GM23248 (cell line): ENCODE measurements around the gene CCDC27. TPM values are rescaled to one million over a fixed set of nuclear protein-coding genes. Genes with fewer than 3 reads are reported as not detected.

Source experiments
- DNase-seq: peaks from one replicate; pipeline ENCODE4 v3.0.0-alpha.2; 2015
- H2AFZ ChIP-seq: fragments of 200-600 bp; sonication (generic); 2 replicates; pipeline ENCODE4 v1.6.1; 2016; ENCODE audit warnings: antibody characterized with exemption
- H3F3A ChIP-seq: fragments of 200-600 bp; sonication (generic); 2 replicates; pipeline ENCODE4 v1.6.1; 2016; ENCODE audit warnings: mild to moderate bottlenecking, antibody characterized with exemption, mixed run types; ENCODE audit not compliant: insufficient read depth
- H3K27ac ChIP-seq: fragments of 200-600 bp; sonication (generic); 2 replicates; pipeline ENCODE4 v1.5.1; 2016; ENCODE audit warnings: mild to moderate bottlenecking
- H3K27me3 ChIP-seq: fragments of 200-600 bp; sonication (generic); replicated peaks from 2 replicates; pipeline ENCODE4 v1.6.1; 2016; ENCODE audit warnings: mild to moderate bottlenecking; ENCODE audit not compliant: insufficient read depth
- H3K36me3 ChIP-seq: fragments of 200-600 bp; sonication (generic); 2 replicates; pipeline ENCODE4 v1.6.1; 2016; ENCODE audit warnings: low read depth, mild to moderate bottlenecking
- H3K4me1 ChIP-seq: fragments of 200-600 bp; sonication (generic); 2 replicates; pipeline ENCODE4 v1.6.1; 2016; ENCODE audit warnings: mild to moderate bottlenecking; ENCODE audit not compliant: insufficient read depth
- H3K4me2 ChIP-seq: fragments of 200-600 bp; sonication (generic); one replicate; pipeline ENCODE4 v1.6.1; 2016; ENCODE audit warnings: mild to moderate bottlenecking; ENCODE audit not compliant: unreplicated experiment
- H3K4me3 ChIP-seq: fragments of 200-600 bp; sonication (generic); 2 replicates; pipeline ENCODE4 v1.5.1; 2016; ENCODE audit warnings: mild to moderate bottlenecking
- H3K79me2 ChIP-seq: fragments of 200-600 bp; sonication (generic); 2 replicates; pipeline ENCODE4 v1.6.1; 2016; ENCODE audit warnings: mild to moderate bottlenecking; ENCODE audit not compliant: insufficient read depth
- H3K9ac ChIP-seq: fragments of 200-600 bp; sonication (generic); 2 replicates; pipeline ENCODE4 v1.6.1; 2016; ENCODE audit warnings: mild to moderate bottlenecking
- H3K9me2 ChIP-seq: fragments of 200-600 bp; sonication (generic); 2 replicates; pipeline ENCODE4 v1.6.1; 2016; ENCODE audit warnings: mixed run types, mild to moderate bottlenecking, moderate library complexity; ENCODE audit not compliant: insufficient read depth
- H3K9me3 ChIP-seq: fragments of 200-600 bp; sonication (generic); one replicate; pipeline ENCODE4 v1.6.1; 2017; ENCODE audit warnings: low read depth
- H4K20me1 ChIP-seq: fragments of 200-600 bp; sonication (generic); 2 replicates; pipeline ENCODE4 v1.6.0; 2016; ENCODE audit not compliant: insufficient read depth
- EZH2 ChIP-seq: fragments of 200-600 bp; sonication (generic); IDR thresholded peaks from 2 replicates; pipeline ENCODE4 v1.6.1; 2018; ENCODE audit warnings: antibody characterized with exemption, mild to moderate bottlenecking; ENCODE audit not compliant: insufficient read depth, poor library complexity, severe bottlenecking
- EZH2phosphoT487 ChIP-seq: fragments of 200-600 bp; sonication (generic); IDR thresholded peaks from 2 replicates; pipeline ENCODE4 v1.6.1; 2018; ENCODE audit warnings: antibody characterized with exemption, moderate library complexity, mild to moderate bottlenecking, low read depth; ENCODE audit not compliant: insufficient read depth
- WGBS, 2 experiments: methylation state at CpG; one replicate each; pipeline ENCODE4 v1.1.6; 2015 to 2017; ENCODE audit warnings: low lambda C conversion rate in 2 of 2, low coverage in 1 of 2; ENCODE audit errors: missing lambda C conversion rate in 2 of 2; 5-methylcytosine and 5-hydroxymethylcytosine counted together
- in situ Hi-C: fragments of 300-500 bp; cut with MboI; formaldehyde crosslinking; loops from 2 replicates; pipeline ENCODE4 v1.15.0; 2020
- polyA plus RNA-seq: library from polyadenylated mRNA; unstranded; fragments of >200 nt; fragmentation: Nextera tagmentation; extraction: Ambion mirVana; gene quantifications from 2 replicates; pipeline ENCODE4 v1.2.1, GENCODE V29; 2016
- total RNA-seq: library from RNA; depleted of rRNA; stranded (reverse); fragments of >200 nt; shearing (Covaris generic); gene quantifications from 2 replicates; pipeline ENCODE4 v1.2.3, GENCODE V29; 2014

Gene CCDC27
- total and polyA plus RNA-seq, 2 experiments from 2014 or later, result not detected

GRCh38 chr1:3705341-3705950 lies 46.8 kb upstream of the CCDC27 start:
- DNase-seq, result no peak
- Histone ChIP-seq H3K36me3 (no peaks in the 10 kb centered on the region), H3K27ac (no peak overlapping the region), H3K4me2 (no peak overlapping the region), H3K9ac (no peak overlapping the region), H3K4me1 (no peaks in the 10 kb centered on the region), H3K9me2 (no peaks in the 10 kb centered on the region), H3K4me3 (no peak overlapping the region), H2AFZ (no peak overlapping the region), H3K9me3 (no peaks in the 10 kb centered on the region), H3K27me3 (peaks cover 41% of the 10 kb centered on the region), H3K79me2 (no peaks in the 10 kb centered on the region), H4K20me1 (no peaks in the 10 kb centered on the region), H3F3A (no peaks in the 10 kb centered on the region)
- TF ChIP-seq EZH2, result no peak
- TF ChIP-seq EZH2phosphoT487, result no peak
- 45 to 52% methylated on average over 13 to 19 of the region's 19 CpGs for WGBS, 2 experiments
- in situ Hi-C loops, result no loop called here

GRCh38 chr1:3706651-3707297 lies 45.5 kb upstream of the CCDC27 start:
- TF ChIP-seq EZH2, result no peak
- no peak for TF ChIP-seq EZH2phosphoT487
- in situ Hi-C loops, result no loop called here
- H3K79me2 ChIP-seq, result no peaks in the 10 kb centered on the region
- H3K4me2 ChIP-seq, result no peak overlapping the region
- H2AFZ ChIP-seq, result no peak overlapping the region
- no peak for DNase-seq
- no peak overlapping the region for H3K27ac ChIP-seq
- no peaks in the 10 kb centered on the region for H3K9me3 ChIP-seq
- H3K27me3 ChIP-seq, result peaks cover 41% of the 10 kb centered on the region
- H3K4me1 ChIP-seq, result no peaks in the 10 kb centered on the region
- no peaks in the 10 kb centered on the region for H3K36me3 ChIP-seq
- H3F3A ChIP-seq, result no peaks in the 10 kb centered on the region
- H3K9ac ChIP-seq, result no peak overlapping the region
- H3K9me2 ChIP-seq, result no peaks in the 10 kb centered on the region
- 41 to 54% methylated on average over 17 to 20 of the region's 26 CpGs for WGBS, 2 experiments
- H4K20me1 ChIP-seq, result no peaks in the 10 kb centered on the region
- H3K4me3 ChIP-seq, result no peak overlapping the region

- no peaks in the 10 kb centered on the region for H3K9me3 ChIP-seq
- H3F3A ChIP-seq, result no peaks in the 10 kb centered on the region
- H3K4me2 ChIP-seq, result no peak overlapping the region
- H3K27ac ChIP-seq, result no peak overlapping the region
- no peaks in the 10 kb centered on the region for H4K20me1 ChIP-seq
- peaks cover 47% of the 10 kb centered on the region for H3K27me3 ChIP-seq
- no peaks in the 10 kb centered on the region for H3K4me1 ChIP-seq
- H3K9ac ChIP-seq, result no peak overlapping the region
- no peaks in the 10 kb centered on the region for H3K36me3 ChIP-seq
- WGBS, 2 experiments, result 10 to 15% methylated on average over 22 to 35 of the region's 35 CpGs
- H3K79me2 ChIP-seq, result no peaks in the 10 kb centered on the region
- peak; percentile 13 for DNase-seq
- H3K4me3 ChIP-seq, result no peak overlapping the region
- in situ Hi-C loops, result no loop called here
- no peaks in the 10 kb centered on the region for H3K9me2 ChIP-seq
- no peak overlapping the region for H2AFZ ChIP-seq
- TF ChIP-seq EZH2 (no peak), EZH2phosphoT487 (no peak)
These were observed 44.8 kb upstream of the CCDC27 start for GRCh38 chr1:3707298-3707938.

GRCh38 chr1:3707939-3708328 lies 44.3 kb upstream of the CCDC27 start:
- in situ Hi-C loops, result no loop called here
- Histone ChIP-seq H3K9me2 (no peaks in the 10 kb centered on the region), H3K4me3 (no peak overlapping the region), H3K79me2 (no peaks in the 10 kb centered on the region), H2AFZ (no peak overlapping the region), H3K27ac (no peak overlapping the region), H3K27me3 (peaks cover 49% of the 10 kb centered on the region), H3K9ac (no peak overlapping the region), H4K20me1 (no peaks in the 10 kb centered on the region), H3F3A (no peaks in the 10 kb centered on the region), H3K4me1 (no peaks in the 10 kb centered on the region), H3K4me2 (no peak overlapping the region), H3K36me3 (no peaks in the 10 kb centered on the region), H3K9me3 (no peaks in the 10 kb centered on the region)
- 46% methylated on average over 11 of the region's 11 CpGs for WGBS, 2 experiments
- DNase-seq, result no peak
- TF ChIP-seq EZH2, result no peak
- TF ChIP-seq EZH2phosphoT487, result no peak
